DND-41 (cell line): Measurements from ENCODE around the gene BRCA2.

Experiments
- ATAC-seq: fragments of 200-7000 bp; cut with Tn5 transposase; 3 replicates; pipeline ENCODE4 v1.9.1; 2021; ENCODE audit warnings: low read depth; ENCODE audit not compliant: insufficient read depth
- DNase-seq: peaks from one replicate; pipeline ENCODE4 v3.0.0-alpha.2; 2020
- H2AFZ ChIP-seq: 2 replicates; pipeline ENCODE4 v1.6.0; 2012; ENCODE audit warnings: low read depth, low read length
- H3K27ac ChIP-seq: 2 replicates; pipeline ENCODE4 v1.5.1; 2012; ENCODE audit warnings: low read length, inconsistent platforms
- H3K27me3 ChIP-seq: fragments of 200-600 bp; sonication (generic); 2 replicates; pipeline ENCODE4 v1.6.0; 2012; ENCODE audit warnings: low read length, mild to moderate bottlenecking, inconsistent platforms; ENCODE audit not compliant: insufficient read depth, poor library complexity
- H3K36me3 ChIP-seq: 2 replicates; pipeline ENCODE4 v1.5.1; 2012; ENCODE audit warnings: low read length, inconsistent platforms; ENCODE audit not compliant: insufficient read depth
- H3K4me1 ChIP-seq: 2 replicates; pipeline ENCODE4 v1.5.1; 2012; ENCODE audit warnings: mild to moderate bottlenecking, low read length; ENCODE audit not compliant: insufficient read depth
- H3K4me2 ChIP-seq: 2 replicates; pipeline ENCODE4 v1.6.0; 2012; ENCODE audit warnings: mild to moderate bottlenecking, moderate library complexity, low read length, inconsistent platforms; ENCODE audit not compliant: insufficient read depth
- H3K4me3 ChIP-seq, 2 experiments: fragments of 200-600 bp in 1 of 2; shearing (Covaris generic) in 1 of 2; 2 replicates each; pipeline ENCODE4 v1.5.1; 2012 to 2016; ENCODE audit warnings: inconsistent platforms in 2 of 2, low read length in 2 of 2, mild to moderate bottlenecking in 2 of 2, low read depth in 1 of 2, moderate library complexity in 1 of 2
- H3K79me2 ChIP-seq: 2 replicates; pipeline ENCODE4 v1.6.0; 2012; ENCODE audit warnings: low read length, inconsistent platforms; ENCODE audit not compliant: insufficient read depth
- H3K9ac ChIP-seq: 2 replicates; pipeline ENCODE4 v1.6.0; 2012; ENCODE audit warnings: low read depth, mild to moderate bottlenecking, inconsistent platforms, low read length, moderate library complexity
- H3K9me3 ChIP-seq: 2 replicates; pipeline ENCODE4 v1.5.1; 2012; ENCODE audit warnings: low read length, moderate library complexity, mild to moderate bottlenecking, inconsistent platforms; ENCODE audit not compliant: insufficient read depth, severe bottlenecking
- H4K20me1 ChIP-seq: 2 replicates; pipeline ENCODE4 v1.6.0; 2012; ENCODE audit warnings: low read length; ENCODE audit not compliant: insufficient read depth
- EZH2 ChIP-seq: IDR thresholded peaks from 3 replicates; pipeline ENCODE4 v1.6.1; 2012; ENCODE audit warnings: borderline replicate concordance, low read depth, mild to moderate bottlenecking, moderate library complexity, low read length, inconsistent platforms; ENCODE audit not compliant: severe bottlenecking
- TF ChIP-seq, protein P1 (sequence below): IDR thresholded peaks from 2 replicates; pipeline ENCODE4 v1.5.1; 2012; ENCODE audit warnings: borderline replicate concordance, low read length, moderate library complexity, mild to moderate bottlenecking; ENCODE audit not compliant: poor library complexity, severe bottlenecking; ENCODE audit errors: extremely low read depth

BRCA2 gene

DNA sequence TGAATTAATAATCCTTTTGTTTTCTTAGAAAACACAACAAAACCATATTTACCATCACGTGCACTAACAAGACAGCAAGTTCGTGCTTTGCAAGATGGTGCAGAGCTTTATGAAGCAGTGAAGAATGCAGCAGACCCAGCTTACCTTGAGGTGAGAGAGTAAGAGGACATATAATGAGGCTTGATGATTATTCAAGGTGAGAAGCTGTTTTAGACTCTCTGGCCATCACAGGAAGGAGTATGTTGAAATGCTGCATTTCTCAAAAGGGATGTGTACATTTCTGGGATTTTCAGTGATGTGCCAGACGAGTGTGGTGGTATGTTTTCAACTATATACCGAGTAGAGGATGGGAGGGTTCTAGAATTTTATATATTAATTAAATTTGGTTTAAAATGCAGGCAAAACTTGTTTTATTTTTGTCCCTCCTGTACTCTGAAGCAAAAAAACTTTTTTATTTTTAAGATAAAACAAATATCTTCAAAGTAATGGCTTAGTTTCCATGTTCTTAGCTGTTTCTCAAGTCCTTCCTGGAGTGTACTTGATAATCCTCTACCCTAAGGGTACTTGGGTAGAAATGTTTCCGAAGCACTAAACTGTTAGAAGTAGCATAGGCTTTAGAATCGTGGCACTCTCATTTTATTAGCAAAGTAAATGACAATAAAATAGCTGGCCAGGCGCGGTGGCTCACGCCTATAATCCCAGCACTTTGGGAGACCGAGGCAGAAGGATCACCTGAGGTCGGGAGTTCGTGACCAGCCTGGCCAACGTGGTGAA lies 61.5 kb downstream of the BRCA2 start:
- Histone ChIP-seq H3K36me3 (peaks cover 90% of the 10 kb centered on the region), H2AFZ (no peak overlapping the region), H3K79me2 (no peaks in the 10 kb centered on the region), H3K9me3 (no peaks in the 10 kb centered on the region), H3K27ac (no peak overlapping the region), H3K4me2 (no peak overlapping the region), H3K9ac (no peak overlapping the region), H3K27me3 (no peaks in the 10 kb centered on the region), H3K4me3 (no peak overlapping the region), H3K4me1 (no peaks in the 10 kb centered on the region), H4K20me1 (no peaks in the 10 kb centered on the region)
- TF ChIP-seq, protein P1, sequence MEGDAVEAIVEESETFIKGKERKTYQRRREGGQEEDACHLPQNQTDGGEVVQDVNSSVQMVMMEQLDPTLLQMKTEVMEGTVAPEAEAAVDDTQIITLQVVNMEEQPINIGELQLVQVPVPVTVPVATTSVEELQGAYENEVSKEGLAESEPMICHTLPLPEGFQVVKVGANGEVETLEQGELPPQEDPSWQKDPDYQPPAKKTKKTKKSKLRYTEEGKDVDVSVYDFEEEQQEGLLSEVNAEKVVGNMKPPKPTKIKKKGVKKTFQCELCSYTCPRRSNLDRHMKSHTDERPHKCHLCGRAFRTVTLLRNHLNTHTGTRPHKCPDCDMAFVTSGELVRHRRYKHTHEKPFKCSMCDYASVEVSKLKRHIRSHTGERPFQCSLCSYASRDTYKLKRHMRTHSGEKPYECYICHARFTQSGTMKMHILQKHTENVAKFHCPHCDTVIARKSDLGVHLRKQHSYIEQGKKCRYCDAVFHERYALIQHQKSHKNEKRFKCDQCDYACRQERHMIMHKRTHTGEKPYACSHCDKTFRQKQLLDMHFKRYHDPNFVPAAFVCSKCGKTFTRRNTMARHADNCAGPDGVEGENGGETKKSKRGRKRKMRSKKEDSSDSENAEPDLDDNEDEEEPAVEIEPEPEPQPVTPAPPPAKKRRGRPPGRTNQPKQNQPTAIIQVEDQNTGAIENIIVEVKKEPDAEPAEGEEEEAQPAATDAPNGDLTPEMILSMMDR: no peak
- no peak for TF ChIP-seq EZH2
- no peak for ATAC-seq
- DNase-seq: no peak

DNA sequence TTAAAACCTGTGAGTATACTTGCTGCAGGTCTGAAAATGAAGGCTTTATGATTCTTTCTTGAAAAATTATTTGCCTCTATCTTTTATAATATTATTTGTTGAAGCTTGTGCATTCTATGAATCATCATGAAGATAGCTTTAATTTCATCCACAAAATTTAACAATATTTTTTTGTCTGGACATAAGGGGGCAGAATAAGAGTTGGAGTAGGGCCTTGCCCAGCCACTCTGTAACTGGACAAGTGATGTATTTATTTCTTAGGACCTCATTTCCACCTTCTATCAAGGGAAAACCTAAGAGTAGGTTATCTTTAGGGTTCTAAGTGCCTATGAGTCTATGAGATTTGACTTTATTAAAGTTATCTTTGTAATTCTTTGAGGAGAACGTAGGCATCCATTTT lies 62.7 kb downstream of the BRCA2 start:
- no peak for TF ChIP-seq EZH2
- TF ChIP-seq, protein P1: no peak
- ATAC-seq (no peak), DNase-seq (no peak)
- Histone ChIP-seq H3K9me3 (no peaks in the 10 kb centered on the region), H2AFZ (no peak overlapping the region), H3K4me2 (no peak overlapping the region), H3K27ac (no peak overlapping the region), H3K79me2 (no peaks in the 10 kb centered on the region), H3K4me3 (no peak overlapping the region), H3K4me1 (no peaks in the 10 kb centered on the region), H3K9ac (no peak overlapping the region), H3K27me3 (no peaks in the 10 kb centered on the region), H3K36me3 (peaks cover 90% of the 10 kb centered on the region), H4K20me1 (no peaks in the 10 kb centered on the region)

DNA sequence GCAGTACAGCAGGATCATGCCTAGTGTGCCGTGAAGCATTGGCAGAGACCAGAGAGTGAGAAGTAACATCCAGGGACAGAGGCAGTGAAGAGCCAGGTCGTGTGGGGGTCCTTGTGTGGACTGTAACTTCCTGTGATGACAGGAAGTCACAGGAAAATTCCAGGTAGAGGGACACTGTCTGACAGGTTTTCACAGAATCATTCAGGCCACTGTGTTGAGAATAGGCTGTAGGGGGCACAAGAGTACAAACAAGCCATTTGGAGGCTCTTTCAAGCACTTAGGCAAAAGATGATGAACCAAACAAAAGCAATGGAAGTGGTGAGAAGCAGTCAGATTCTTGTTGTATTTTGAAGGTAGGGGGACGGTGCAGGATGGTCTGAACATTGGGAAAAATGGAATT lies 66.2 kb downstream of the BRCA2 start:
- H3K27me3 ChIP-seq: no peaks in the 10 kb centered on the region
- no peaks in the 10 kb centered on the region for H3K4me1 ChIP-seq
- H3K4me3 ChIP-seq: no peak overlapping the region
- H3K4me2 ChIP-seq: no peak overlapping the region
- H2AFZ ChIP-seq: no peak overlapping the region
- H3K9me3 ChIP-seq: no peaks in the 10 kb centered on the region
- no peaks in the 10 kb centered on the region for H4K20me1 ChIP-seq
- TF ChIP-seq, protein P1: peak; percentile 58
- no peak for TF ChIP-seq EZH2
- ATAC-seq: peak; percentile 56; the same call in 1 of the 3 replicates
- H3K27ac ChIP-seq: peak overlapping the region; percentile 28; the same call in 1 of the 2 replicates
- no peaks in the 10 kb centered on the region for H3K79me2 ChIP-seq
- DNase-seq: peak; percentile 9
- H3K36me3 ChIP-seq: peaks cover 92% of the 10 kb centered on the region
- H3K9ac ChIP-seq: no peak overlapping the region
